C4-2B (cell line): ENCODE data around the gene DAB1.

Experiments
- H3K27ac ChIP-seq: fragments of 450-650 bp; 2 replicates; pipeline ENCODE4 v1.5.1; 2017
- ZFX ChIP-seq: fragments of 450-650 bp; IDR thresholded peaks from 2 replicates; pipeline ENCODE4 v1.6.1; 2017
- TF ChIP-seq, protein P1 (sequence below): fragments of 450-650 bp; conservative IDR thresholded peaks from 2 replicates; pipeline ENCODE4 v1.5.1; 2017; ENCODE audit warnings: mild to moderate bottlenecking

Gene DAB1

DNA sequence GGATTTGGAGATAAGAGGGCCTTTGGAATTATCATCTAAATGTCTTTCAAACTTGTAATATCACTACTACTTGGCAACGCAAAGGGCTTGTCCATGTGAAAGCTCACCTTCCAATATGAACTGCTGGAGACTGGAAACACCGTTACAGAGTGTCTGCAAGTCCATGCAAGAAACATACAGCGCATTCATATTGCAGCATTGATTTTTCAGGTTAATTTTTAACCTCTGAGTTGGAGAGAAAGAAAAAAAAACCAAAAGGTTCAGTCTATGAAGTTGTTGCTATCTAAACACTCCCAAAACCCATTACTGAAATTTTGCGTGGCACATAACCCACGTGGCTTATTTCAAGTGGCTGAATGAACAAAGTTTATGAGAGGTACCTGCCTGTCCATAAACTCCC, 23.8 kb downstream of the DAB1 start:
- TF ChIP-seq, protein P1, sequence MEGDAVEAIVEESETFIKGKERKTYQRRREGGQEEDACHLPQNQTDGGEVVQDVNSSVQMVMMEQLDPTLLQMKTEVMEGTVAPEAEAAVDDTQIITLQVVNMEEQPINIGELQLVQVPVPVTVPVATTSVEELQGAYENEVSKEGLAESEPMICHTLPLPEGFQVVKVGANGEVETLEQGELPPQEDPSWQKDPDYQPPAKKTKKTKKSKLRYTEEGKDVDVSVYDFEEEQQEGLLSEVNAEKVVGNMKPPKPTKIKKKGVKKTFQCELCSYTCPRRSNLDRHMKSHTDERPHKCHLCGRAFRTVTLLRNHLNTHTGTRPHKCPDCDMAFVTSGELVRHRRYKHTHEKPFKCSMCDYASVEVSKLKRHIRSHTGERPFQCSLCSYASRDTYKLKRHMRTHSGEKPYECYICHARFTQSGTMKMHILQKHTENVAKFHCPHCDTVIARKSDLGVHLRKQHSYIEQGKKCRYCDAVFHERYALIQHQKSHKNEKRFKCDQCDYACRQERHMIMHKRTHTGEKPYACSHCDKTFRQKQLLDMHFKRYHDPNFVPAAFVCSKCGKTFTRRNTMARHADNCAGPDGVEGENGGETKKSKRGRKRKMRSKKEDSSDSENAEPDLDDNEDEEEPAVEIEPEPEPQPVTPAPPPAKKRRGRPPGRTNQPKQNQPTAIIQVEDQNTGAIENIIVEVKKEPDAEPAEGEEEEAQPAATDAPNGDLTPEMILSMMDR, result no peak
- TF ChIP-seq ZFX, result no peak
- no peak overlapping the region for H3K27ac ChIP-seq

- TF ChIP-seq, protein P1, result no peak
- TF ChIP-seq ZFX, result no peak
- H3K27ac ChIP-seq, result no peak overlapping the region
Measured at GRCh38 chr1:57393058-57393584, 30.7 kb downstream of the DAB1 start.

DNA sequence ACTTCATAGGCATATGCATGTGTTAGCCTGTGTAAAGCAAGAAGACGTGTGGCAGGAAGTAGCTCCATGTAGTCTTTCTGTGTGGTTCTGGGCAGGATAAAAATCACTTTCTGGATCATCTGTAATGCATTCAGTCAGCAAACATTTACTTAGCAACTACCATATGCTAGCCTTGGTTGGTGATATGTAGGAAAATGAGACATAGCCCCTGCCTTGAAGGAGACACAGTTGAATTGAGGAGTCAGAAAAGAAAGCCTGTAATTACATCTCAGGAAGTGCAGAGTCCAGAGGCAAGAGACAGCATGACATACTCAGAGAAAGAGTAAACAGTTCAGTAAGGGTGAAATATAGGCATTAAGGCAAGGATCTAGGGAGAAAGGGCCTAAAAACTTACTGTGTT, 38.5 kb downstream of the DAB1 start:
- no peak for TF ChIP-seq ZFX
- TF ChIP-seq, protein P1, result no peak
- H3K27ac ChIP-seq, result no peak overlapping the region

- no peak overlapping the region for H3K27ac ChIP-seq
- TF ChIP-seq ZFX, result no peak
- TF ChIP-seq, protein P1, result no peak
Measured at GRCh38 chr1:57384901-57385300, 39.0 kb downstream of the DAB1 start.

DNA sequence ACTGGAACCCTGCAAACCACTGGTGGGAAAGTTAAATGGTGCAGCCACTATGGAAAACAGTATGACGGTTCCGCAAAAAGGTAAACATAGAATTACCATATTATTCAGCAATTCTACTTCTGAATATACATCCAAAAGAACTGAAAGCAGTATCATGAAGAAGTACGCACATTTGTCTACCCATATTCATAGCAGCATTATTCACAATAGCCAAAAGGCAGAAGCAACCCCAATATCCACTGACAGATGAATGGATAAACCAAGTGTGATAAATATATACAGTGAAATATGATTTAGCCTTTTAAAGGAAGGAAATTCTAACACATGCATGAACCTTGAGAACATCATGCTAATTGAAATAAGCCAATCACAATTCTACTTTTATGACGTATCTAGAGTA, 39.6 kb downstream of the DAB1 start:
- TF ChIP-seq ZFX, result no peak
- TF ChIP-seq, protein P1, result no peak

GRCh38 chr1:57381871-57382270, 42.0 kb downstream of the DAB1 start:
- no peak overlapping the region for H3K27ac ChIP-seq
- TF ChIP-seq, protein P1, result no peak
- no peak for TF ChIP-seq ZFX

More for the DNA sequence above, 39.6 kb downstream of the DAB1 start:
- H3K27ac ChIP-seq, result no peak overlapping the region

DNA sequence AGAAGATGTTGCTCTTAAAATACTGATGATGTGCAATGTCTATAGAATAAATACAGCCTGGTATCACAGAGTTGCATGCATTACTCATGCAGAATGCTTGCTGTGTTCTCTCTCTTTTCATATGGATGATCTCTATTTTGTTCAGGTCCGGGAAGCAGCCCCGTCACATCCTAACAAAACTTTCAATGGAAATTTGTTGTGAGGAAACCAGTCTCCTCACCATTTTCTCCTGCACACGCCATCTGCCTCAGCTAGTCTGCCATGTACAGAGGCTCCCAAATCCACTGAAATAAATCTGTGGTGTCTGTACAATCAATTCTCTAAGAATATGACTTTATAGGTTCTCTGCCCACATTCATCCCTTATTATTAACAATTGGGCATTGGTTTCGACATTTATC, 42.4 kb downstream of the DAB1 start:
- TF ChIP-seq, protein P1, result no peak
- no peak for TF ChIP-seq ZFX
- no peak overlapping the region for H3K27ac ChIP-seq
